NB4 (cell line): ENCODE measurements around the gene SCGN.

Source experiments
- DNase-seq: peaks from one replicate; pipeline ENCODE4 v3.0.0; 2010; ENCODE audit warnings: low read depth
- H3K4me3 ChIP-seq: one replicate; pipeline ENCODE4 v1.5.1; 2011; ENCODE audit warnings: mild to moderate bottlenecking, low read depth, low read length, moderate library complexity
- MYC ChIP-seq: IDR thresholded peaks from 2 replicates; pipeline ENCODE4 v1.6.1; 2011; ENCODE audit warnings: low read depth, low read length
- POLR2A ChIP-seq: IDR thresholded peaks from 2 replicates; pipeline ENCODE4 v1.6.1; 2011; ENCODE audit warnings: mild to moderate bottlenecking; ENCODE audit not compliant: insufficient read length; ENCODE audit errors: extremely low read depth
- TF ChIP-seq, protein P1 (sequence below): IDR thresholded peaks from 2 replicates; pipeline ENCODE4 v1.6.1; 2011; ENCODE audit warnings: low read depth, low read length
- TF ChIP-seq, protein P2 (sequence below): IDR thresholded peaks from one replicate; pipeline ENCODE4 v1.5.1; 2012; ENCODE audit warnings: low read depth, low read length

SCGN gene

DNA sequence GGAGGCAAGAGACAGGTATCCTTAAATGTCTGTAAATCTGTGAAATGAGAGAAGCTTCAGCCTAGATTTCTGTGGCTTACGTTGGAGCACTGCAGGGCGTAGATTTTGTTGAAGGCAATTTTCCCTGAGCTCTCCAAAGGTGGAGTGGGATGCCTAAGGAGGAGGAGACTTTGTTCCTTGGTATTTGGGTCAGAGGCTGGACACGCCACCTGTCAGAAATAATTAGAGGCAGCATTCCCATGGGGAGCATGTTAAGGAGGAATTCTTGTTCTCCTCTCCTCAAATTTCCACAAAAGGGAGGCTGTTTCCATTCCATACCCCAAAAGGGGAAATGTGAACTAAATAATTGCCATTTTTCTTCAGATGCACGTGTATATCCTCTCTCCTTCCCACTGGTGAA lies 11.1 kb upstream of the SCGN start:
- TF ChIP-seq, protein P1, sequence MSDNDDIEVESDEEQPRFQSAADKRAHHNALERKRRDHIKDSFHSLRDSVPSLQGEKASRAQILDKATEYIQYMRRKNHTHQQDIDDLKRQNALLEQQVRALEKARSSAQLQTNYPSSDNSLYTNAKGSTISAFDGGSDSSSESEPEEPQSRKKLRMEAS, result no peak
- no peak overlapping the region for H3K4me3 ChIP-seq
- DNase-seq, result no peak

DNA sequence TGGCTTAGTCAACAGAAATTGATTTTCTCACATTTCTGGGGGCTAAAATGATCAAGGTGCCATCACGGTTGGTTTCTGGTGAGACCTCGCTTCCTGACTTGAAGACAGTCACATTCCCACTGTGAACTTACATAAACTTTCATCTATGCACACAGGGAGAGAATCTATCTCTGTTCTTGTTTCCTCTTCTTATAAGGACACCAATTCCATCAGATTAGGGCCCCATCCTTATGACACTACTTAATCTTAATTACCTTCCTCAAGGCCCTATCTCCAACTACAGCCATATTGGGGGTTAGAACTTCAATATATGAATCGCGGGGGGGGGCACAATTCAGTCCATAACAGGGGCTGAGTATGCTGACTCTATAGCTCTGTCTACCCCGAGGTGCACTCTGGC lies 10.6 kb upstream of the SCGN start:
- H3K4me3 ChIP-seq, result no peak overlapping the region
- TF ChIP-seq POLR2A (no peak), MYC (no peak)
- TF ChIP-seq, protein P1, result no peak
- TF ChIP-seq, protein P2, sequence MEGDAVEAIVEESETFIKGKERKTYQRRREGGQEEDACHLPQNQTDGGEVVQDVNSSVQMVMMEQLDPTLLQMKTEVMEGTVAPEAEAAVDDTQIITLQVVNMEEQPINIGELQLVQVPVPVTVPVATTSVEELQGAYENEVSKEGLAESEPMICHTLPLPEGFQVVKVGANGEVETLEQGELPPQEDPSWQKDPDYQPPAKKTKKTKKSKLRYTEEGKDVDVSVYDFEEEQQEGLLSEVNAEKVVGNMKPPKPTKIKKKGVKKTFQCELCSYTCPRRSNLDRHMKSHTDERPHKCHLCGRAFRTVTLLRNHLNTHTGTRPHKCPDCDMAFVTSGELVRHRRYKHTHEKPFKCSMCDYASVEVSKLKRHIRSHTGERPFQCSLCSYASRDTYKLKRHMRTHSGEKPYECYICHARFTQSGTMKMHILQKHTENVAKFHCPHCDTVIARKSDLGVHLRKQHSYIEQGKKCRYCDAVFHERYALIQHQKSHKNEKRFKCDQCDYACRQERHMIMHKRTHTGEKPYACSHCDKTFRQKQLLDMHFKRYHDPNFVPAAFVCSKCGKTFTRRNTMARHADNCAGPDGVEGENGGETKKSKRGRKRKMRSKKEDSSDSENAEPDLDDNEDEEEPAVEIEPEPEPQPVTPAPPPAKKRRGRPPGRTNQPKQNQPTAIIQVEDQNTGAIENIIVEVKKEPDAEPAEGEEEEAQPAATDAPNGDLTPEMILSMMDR, result no peak
- DNase-seq, result no peak

DNA sequence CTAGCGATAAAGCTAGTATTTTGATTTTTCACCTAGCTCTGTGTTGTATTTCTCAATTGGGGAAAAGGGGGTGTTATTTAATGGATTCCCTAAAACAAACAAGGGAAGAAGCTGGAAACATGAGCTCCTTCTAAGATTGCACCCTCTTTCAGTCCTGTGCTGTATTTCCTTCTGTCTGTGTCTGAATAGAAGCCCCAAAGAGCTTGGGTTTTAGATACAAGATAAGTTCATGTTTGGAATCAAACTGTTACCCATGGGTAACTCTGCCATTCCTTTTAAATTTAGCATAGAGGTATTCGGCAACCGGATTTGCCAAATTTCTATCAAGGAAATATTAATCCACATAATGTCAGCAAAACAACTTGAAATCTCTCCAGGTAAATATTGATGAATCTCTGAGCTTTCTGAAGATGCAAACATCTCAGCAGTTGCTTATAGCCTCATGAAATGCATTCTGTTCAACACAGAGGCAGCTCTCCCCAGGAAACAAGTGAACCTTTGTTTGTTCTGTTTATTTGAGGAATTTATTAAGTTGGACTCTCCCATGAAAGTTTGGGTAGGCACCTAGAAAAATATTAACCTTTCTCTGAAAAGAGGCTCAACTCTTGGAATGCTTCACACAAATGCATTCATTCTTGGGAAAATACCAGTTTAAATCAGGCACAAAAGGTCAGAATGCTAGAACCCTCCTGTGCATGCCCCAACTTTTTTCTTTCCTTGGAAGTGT lies 9.9 kb upstream of the SCGN start:
- no peak for DNase-seq
- TF ChIP-seq, protein P1, result no peak
- TF ChIP-seq POLR2A, result no peak
- TF ChIP-seq, protein P2, result no peak
- TF ChIP-seq MYC, result no peak
- H3K4me3 ChIP-seq, result no peak overlapping the region

DNA sequence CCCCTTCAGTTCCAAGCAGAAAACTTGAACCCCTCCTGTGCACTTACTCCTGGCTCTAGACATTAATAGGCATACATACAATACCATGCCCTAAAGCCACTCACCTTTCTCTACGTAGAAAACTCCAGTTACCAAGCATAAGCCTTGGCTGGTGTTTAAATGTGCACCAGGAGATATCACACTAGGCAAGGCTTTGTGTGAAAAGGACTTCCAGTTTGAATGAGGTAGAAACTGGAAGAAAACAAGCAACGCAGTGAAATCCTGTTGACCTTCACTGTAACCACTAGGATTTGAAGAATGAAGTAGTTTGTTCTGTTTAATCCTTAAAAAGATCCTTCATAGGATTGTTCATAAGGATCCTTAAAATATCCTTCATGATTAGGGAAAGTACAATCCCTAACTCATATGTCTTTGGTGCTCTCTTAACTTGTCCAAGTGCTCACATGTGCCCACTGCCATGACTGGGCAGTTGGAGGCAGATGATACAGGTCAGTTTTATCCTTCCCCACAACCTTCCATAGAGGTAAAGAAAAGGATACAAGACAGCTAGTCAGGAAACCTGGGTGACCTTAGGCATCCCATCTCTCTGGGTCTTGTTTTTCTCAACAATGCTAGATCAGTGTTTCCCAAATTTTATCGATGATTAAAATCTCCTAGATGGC lies 9.2 kb upstream of the SCGN start:
- TF ChIP-seq MYC (no peak), POLR2A (no peak)
- TF ChIP-seq, protein P2, result no peak
- TF ChIP-seq, protein P1, result no peak
- no peak overlapping the region for H3K4me3 ChIP-seq
- no peak for DNase-seq

DNA sequence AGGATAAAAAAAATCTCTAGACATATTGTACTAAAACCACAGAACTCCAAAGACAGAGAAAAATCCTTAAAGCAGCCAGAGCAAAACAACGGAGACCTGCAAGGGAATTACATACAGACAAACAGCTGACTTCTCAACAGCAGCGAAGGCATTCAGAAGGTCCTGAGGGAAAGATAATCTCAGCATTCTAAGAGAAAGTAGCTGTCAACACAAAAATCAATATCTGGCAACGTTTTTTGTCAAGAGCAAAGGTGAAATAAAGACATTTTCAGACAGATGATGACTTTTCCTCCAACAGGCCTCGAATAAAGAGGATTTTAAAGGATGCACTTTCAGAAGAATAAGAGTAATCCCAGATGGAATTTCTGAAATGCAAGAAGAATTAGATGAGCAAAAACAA lies 6.1 kb upstream of the SCGN start:
- DNase-seq, result no peak
- TF ChIP-seq, protein P1, result no peak
- TF ChIP-seq MYC, result no peak
- TF ChIP-seq, protein P2, result no peak
- TF ChIP-seq POLR2A, result no peak
- H3K4me3 ChIP-seq, result no peak overlapping the region

DNA sequence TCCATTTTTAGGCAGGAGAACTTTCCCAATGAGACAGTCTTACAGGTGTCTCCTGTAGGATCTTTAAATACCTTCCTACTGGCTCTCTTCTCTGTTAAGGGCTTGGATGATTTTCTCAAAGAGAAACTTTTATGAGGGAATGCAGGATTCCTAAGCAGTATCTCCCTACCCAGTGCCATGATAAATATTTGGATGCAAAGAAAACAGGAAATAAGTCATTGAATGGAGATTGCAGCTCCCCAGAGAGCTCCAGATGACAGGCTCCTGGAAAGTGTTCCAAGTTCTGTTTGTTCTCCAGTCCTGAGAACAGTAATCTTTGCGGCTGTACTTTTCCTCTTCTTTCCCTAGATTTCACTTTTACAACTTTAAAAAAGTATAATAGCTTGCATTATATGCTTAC lies 2.4 kb upstream of the SCGN start:
- no peak overlapping the region for H3K4me3 ChIP-seq
- TF ChIP-seq, protein P2, result no peak
- TF ChIP-seq, protein P1, result no peak
- no peak for TF ChIP-seq POLR2A
- TF ChIP-seq MYC, result no peak
- no peak for DNase-seq
